HCEC 1CT (cell line): Measurements from ENCODE around the gene EML5.
"Not testable (repeated sequence)": the region's sequence is repeated elsewhere in the genome, so short reads cannot be mapped to it uniquely, and the experiment has no call there.

Source experiments
- DNase-seq: peaks from one replicate; pipeline ENCODE4 v3.0.0-alpha.2; 2017

EML5 gene

GRCh38 chr14:88799522-88799921 is 6.8 kb upstream of the EML5 start:
- no peak for DNase-seq

DNA sequence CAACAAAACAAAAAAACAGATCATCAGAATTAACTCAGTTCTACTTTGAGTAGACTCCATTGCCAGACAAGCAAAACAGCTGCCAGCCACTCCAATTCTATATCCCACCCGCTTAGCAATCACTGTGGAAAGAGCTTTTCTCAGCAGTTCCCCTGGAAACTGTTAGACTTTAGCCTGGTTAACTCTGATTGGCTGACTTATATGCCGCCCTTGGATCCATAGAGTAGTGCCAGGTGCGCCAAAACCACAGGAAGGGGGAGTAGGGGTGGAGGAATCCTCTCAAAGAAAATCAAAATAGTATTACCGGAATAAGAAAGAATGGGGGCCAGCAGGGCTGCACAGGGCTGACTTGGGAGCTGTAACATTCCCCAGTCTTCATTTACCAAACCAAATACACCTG is 5.4 kb upstream of the EML5 start:
- DNase-seq = no peak

DNA sequence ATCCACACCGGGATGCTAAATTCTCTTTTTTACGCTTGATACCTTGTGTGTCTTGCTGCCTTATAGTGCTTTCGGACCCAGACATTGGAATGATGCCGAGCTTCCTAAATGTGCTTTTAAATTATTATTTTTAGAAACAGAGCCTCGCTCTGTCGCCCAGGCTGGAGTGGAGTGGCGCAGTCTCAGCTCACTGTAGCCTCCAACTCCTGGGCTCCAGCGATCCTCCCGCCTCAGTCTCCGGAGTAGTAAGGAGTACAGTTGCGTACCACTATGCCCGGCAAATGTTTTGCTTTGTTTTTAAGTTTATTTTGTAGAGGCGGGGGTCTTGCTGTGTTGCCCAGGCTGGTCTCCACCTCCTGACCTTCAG is 489 bp upstream of the EML5 start:
- DNase-seq = no peak

DNA sequence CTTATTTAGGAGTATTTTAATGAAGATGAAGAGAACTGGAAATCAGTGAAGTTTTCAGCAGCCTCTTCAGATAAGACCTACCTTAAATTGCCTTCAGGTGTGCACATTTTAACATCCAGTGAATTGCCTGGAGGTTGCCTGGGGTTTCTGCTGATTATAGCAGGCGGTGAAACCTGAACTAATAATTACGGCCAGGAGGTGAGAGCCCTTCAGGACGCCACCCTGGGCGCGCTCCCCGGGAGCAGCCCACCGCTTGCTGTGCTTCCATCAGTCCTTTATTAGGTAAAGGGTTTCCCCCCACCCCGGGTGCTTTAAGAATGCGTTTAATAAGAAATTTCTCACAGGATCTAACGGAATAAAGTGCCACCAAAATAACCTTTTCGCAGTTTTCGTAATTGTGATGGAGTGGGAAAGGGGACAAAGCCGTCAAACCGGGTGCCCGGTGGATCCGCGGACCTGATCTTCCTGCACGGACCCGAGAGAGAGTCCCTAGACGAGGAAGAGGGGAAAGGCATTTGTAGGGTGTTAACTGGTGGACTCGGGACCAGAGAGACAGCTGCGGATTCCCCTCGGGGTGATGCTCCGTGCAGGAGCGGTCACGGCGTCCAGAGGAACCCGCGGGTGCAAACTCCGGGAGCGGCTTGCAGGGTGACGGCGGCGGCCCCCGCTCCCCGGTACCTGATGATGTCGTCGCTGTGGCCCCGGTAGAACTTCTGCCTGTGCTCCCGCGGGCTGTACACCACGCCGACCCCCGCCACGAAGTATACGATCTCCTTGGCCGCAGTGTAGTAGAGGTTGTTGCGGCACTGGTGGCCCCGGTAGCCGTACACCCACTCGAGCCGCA is 902 bp downstream of the EML5 start:
- no peak for DNase-seq

DNA sequence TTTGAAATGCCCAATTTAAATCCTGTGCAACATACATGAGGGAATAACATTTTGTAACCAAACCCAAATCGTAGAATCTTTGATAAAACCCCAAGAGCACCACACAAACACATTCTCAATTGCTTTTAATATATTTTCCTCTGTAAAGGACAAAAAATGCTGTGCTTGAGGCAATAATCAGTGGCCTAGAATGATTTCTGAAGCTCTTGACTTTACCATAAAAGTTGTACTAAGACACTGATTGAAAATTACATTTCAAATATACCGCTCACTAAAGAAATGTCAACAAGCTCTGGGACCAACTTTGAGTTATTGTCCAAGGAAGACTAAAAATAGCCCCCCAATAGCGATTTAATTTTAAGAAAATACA is 1.5 kb downstream of the EML5 start:
- no peak for DNase-seq

GRCh38 chr14:88790501-88791251 is 2.1 kb downstream of the EML5 start:
- no peak for DNase-seq

DNA sequence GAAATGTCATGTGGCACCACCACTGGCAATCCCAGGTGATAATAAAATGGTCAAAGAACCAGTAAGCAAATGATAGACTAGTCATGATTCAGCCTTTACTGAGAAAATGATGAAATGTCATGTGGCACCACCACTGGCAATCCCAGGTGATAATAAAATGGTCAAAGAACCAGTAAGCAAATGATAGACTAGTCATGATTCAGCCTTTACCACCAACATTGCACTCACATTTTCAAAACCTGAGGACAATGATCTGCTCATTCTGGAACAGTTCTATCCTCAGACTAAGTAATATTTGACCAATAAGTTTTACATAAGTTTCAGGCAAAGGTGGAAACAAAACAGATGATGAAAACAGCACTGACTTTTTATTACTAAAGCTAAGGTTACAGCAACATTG is 3.2 kb downstream of the EML5 start:
- not testable (repeated sequence) for DNase-seq

DNA sequence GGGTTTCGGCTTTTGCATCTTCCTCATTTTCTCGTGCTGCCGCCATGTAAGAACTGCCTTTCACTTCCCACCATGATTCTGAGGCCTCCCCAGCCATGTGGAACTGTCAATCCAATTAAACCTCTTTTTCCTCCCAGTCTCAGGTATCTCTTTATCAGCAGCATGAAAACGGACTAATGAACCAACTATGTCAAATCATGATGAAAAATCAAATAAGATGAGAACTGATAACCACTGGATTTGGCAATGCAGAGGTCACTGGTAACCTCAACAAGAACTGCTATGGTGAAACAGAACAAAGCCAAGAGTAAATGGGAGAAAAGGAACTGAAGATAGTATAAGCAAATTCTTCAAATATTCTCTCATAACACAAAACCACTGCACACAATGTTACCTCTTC is 6.0 kb downstream of the EML5 start:
- no peak for DNase-seq

DNA sequence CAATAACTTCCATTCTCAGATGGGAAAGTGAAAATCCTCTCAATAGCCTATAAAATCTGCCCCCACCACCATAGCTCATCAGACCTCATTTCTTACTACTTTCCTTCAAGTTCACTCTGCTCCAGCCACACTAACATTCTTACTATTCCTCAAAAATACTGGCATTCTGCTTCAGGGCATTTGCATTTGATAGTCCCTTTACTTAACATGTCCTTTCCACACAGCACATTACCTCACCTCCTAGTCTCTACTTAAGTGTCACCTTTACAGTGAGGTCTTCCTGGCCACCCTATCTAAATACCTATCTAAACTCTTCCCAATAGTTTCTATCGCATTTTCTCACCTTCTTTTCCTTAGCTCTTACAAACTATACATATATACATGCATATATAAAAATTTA is 6.8 kb downstream of the EML5 start:
- no peak for DNase-seq

- no peak for DNase-seq
Observed at GRCh38 chr14:88775532-88775931, 17.2 kb downstream of the EML5 start.

DNA sequence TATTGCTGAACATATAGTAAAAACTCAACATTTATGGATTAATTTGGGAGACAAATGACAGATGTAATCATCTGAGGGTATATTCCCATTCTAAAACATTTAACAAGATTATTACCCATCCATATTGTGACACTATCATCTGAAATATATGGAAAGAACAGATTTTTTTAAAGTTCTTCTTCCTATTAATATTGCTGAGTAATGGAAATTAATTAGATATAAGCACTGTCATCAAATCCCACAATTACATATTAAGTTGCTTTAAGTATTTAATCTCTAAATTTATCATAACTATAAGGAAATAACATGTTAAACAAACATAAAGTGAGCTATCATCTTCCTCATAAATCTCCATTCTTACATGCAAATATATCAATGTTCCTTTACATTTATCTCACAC is 22.0 kb downstream of the EML5 start:
- DNase-seq = no peak

- no peak for DNase-seq
Observed at GRCh38 chr14:88765130-88765529, 27.6 kb downstream of the EML5 start.

DNA sequence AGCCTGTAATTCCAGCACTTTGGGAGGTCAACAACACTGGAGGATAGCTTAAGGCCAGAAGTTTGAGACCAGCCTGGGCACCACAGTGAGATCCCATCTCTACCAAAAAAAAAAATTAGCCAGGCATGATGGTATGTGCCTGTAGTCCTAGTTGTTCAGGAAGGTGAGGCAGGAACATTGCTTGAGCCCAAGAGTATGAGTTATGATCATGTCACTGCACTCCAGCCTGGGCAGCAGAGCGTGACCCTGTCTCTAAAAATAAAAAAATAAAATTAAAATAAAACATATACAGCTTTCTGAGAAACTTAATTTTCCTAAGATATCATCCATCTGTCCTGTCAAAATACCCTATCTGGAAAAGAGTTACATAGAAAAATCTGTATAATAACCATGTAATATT is 38.9 kb downstream of the EML5 start:
- no peak for DNase-seq

- DNase-seq = no peak
Observed at GRCh38 chr14:88750945-88751344, 41.8 kb downstream of the EML5 start.

- DNase-seq = no peak
Observed at GRCh38 chr14:88750413-88750812, 42.3 kb downstream of the EML5 start.

DNA sequence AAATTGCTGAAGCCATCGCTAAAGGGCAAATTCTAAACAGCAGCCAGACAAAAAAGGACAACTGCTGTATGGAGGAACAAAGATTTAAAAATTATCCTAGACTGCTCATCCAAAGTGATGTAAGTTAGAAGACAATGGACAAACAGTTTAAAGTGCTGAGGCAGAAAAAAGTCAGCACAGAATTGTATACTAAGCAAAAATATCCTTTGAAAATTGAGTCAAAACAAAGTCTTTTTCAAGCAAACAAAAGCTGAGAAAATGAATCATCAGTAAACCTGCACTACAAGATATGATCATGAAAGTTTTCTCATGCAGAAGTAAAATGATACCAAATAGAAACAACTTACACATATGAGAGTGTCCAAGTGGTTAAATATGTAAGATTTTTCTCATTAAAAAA is 43.6 kb downstream of the EML5 start:
- DNase-seq = no peak

DNA sequence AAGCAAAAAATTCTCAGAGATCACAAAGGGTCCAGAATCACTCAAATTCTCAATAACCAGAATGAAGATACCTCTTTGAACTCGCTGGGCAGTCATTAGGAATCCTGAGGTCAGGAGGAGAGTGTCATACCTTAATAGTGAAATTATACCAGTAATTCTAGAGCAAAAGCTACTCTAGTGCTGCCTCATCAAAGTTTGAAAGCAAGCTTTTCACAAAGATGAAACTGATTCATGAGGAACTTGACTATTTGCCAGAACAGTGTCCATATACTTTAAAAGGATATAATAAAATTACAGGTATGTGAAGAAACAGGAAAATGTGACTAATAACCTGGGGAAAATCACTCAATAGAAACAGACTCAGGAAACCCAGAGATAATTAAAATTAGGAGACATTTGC is 44.5 kb downstream of the EML5 start:
- no peak for DNase-seq

- DNase-seq = no peak
Observed at GRCh38 chr14:88746052-88746451, 46.7 kb downstream of the EML5 start.

- no peak for DNase-seq
Observed at GRCh38 chr14:88737245-88737644, 55.5 kb downstream of the EML5 start.

DNA sequence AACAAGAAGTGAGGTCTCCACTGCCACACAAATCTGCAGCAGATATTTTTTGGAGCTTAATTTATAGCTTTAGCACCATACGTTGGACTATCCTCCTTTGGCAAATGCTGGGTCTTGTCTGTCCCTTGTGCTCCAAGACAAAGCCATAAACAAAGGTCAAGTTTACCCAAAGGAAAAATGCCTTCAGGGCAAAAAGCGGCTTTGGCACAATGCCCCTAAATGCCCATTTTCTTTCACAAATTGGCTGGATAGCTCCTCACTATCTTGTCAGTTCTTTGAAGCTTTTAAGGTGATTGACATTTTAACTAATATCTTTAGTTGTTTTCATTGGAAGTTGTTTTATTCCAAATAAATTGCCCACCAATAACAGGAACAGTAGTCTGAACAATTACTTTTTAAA is 59.6 kb downstream of the EML5 start:
- no peak for DNase-seq

DNA sequence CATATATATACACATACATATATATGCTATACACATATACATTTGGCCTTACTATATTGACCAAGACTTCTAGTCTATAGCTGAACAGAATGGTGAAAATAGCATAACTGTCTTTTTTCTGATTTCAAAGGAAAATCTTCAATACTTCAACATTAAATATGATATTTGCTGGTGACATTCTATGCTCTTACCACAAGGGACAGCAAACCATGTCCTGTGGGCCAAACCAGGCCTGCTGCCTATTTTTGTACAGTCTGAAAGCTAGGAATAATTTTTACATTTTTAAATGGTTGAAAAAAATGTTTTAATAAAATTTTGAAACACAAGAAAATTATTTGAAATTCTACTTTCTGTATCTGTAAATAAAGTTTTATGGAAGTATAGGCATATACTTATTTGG is 63.6 kb downstream of the EML5 start:
- no peak for DNase-seq

- no peak for DNase-seq
Observed at GRCh38 chr14:88727057-88727456, 65.7 kb downstream of the EML5 start.

GRCh38 chr14:88710709-88711108 is 82.0 kb downstream of the EML5 start:
- no peak for DNase-seq

DNA sequence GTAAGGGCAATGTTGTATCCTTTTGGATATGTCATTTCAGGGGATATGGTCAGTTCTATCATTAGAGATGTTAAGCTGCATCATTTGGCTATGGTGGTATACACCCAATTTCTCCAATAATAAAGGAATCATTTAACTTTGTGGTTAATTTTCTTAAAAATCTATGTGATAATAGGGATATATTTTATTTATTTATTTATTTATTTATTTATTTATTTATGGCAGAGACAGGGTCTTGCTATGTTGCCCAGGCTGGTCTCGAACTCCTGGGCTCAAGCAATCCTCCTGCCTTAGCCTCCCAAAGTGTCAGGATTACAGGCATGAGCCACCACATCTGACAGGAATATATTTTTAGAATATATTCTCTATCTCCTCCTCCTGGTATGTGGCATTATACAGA is 85.7 kb downstream of the EML5 start:
- no peak for DNase-seq

DNA sequence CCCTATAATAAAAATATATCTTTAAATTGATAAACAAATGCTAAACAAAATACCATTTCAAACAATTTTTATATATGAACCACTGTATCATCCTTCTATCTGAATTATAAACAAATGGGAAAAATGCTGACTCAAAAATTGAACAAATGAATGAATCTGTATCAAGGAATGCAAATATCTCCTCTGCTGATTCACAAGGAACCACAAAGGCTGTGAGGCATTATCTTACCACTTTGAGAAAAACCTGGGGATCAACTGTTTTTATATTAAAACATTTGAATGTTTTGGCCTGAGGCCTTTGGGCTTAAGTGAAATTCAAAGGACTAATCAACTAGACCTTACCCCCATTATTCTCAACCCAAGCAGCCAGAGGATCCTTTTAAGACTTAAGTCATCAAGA is 86.3 kb downstream of the EML5 start:
- peak; percentile 9 for DNase-seq
